Coronary artery (tissue), 2 donors: ENCODE data around the gene ITGAV.
A peak's percentile ranks its signal among the peaks of the same experiment; 100 is the strongest.

Experiments
- DNase-seq: peaks from one replicate; pipeline ENCODE4 v3.0.0-alpha.2; 2017; ENCODE audit warnings: low spot score
- H3K27ac ChIP-seq, 2 donors: fragments of 200-600 bp; sonication (generic); one replicate each; pipeline ENCODE4 v1.5.1; 2016 to 2019
- H3K4me3 ChIP-seq: fragments of 200-600 bp; sonication (generic); 2 replicates; pipeline ENCODE4 v1.5.1; 2016; ENCODE audit warnings: mild to moderate bottlenecking, moderate library complexity
- TF ChIP-seq, protein P1 (sequence below): fragments of 200-600 bp; sonication (generic); IDR thresholded peaks from one replicate; pipeline ENCODE4 v1.5.1; 2019; ENCODE audit warnings: antibody characterized with exemption

The ITGAV gene

GRCh38 chr2:186636800-186637496 is 47.1 kb downstream of the ITGAV start:
- no peak overlapping the region for H3K4me3 ChIP-seq
- DNase-seq = no peak
- H3K27ac ChIP-seq = no peak overlapping the region
- TF ChIP-seq, protein P1, sequence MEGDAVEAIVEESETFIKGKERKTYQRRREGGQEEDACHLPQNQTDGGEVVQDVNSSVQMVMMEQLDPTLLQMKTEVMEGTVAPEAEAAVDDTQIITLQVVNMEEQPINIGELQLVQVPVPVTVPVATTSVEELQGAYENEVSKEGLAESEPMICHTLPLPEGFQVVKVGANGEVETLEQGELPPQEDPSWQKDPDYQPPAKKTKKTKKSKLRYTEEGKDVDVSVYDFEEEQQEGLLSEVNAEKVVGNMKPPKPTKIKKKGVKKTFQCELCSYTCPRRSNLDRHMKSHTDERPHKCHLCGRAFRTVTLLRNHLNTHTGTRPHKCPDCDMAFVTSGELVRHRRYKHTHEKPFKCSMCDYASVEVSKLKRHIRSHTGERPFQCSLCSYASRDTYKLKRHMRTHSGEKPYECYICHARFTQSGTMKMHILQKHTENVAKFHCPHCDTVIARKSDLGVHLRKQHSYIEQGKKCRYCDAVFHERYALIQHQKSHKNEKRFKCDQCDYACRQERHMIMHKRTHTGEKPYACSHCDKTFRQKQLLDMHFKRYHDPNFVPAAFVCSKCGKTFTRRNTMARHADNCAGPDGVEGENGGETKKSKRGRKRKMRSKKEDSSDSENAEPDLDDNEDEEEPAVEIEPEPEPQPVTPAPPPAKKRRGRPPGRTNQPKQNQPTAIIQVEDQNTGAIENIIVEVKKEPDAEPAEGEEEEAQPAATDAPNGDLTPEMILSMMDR = no peak

DNA sequence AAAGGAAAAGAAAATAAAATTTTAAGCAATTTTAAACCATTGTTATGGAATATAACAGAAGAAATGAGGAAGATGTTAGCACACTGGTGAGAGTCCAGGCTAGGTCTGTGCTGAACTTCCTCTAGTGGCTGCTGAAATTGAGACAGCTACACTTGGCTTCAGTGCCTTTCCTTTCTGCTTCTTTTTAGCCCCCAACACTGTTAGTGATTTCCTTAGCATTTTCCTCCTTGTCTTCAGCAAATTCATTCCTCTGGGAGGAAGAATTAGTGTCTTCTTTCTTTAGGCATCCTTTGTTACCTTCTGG is 47.6 kb downstream of the ITGAV start:
- H3K4me3 ChIP-seq = no peak overlapping the region
- no peak for DNase-seq
- no peak overlapping the region for H3K27ac ChIP-seq
- TF ChIP-seq, protein P1 = no peak

GRCh38 chr2:186639939-186640338 is 50.1 kb downstream of the ITGAV start:
- TF ChIP-seq, protein P1 = no peak
- Histone ChIP-seq H3K27ac (no peak overlapping the region), H3K4me3 (no peak overlapping the region)
- no peak for DNase-seq

DNA sequence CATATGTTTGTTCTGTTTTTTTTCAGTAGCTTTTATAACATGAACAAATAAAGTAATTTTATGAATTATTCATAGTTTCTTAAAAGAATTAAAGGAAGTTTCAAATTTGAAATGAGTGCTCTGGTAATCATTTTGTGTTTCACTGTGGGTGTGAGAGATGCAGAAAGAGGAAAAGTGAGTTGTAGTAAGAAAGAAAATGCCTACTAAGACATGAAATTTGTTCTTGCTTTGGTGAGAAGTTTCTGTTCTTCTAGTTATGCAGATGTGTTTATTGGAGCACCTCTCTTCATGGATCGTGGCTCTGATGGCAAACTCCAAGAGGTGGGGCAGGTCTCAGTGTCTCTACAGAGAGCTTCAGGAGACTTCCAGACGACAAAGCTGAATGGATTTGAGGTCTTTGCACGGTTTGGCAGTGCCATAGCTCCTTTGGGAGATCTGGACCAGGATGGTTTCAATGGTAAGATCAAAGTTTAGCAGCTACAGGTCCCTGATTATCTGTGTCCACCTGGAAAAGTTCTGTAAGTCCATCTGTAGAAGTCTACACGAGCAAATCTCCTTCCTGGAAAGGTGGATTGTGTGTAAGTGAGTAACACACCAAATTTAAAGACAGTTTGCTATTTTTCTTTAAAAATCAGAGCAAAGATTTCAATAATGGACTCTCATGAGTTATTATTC is 51.4 kb downstream of the ITGAV start:
- DNase-seq = no peak
- Histone ChIP-seq H3K4me3 (no peak overlapping the region), H3K27ac (no peak overlapping the region)
- TF ChIP-seq, protein P1 = no peak

DNA sequence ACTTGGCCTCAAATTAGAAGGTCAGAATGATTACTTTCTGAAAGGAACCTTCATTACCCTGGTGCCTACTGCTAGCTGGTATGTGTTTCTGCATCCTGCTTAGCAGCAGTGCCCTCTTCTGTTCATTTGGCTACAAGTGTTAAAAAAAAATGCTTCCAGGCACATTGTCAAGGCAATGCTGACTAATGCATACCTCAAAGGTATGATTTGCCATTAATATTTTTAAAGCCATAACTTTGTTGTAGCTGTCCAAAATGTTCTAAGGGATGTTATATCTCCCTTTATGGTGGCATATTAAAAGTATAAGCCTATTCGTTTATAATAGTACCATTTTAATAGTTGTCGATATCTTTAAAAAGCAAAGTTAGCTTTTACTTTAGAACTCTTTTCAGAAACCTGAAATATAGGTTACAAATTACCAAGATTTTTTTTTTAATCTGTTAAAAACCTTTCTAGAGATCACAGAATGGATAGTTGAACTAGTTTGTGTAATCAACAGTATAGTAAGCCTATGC is 52.0 kb downstream of the ITGAV start:
- Histone ChIP-seq H3K4me3 (no peak overlapping the region), H3K27ac (no peak overlapping the region)
- no peak for DNase-seq
- TF ChIP-seq, protein P1 = peak; percentile 70

DNA sequence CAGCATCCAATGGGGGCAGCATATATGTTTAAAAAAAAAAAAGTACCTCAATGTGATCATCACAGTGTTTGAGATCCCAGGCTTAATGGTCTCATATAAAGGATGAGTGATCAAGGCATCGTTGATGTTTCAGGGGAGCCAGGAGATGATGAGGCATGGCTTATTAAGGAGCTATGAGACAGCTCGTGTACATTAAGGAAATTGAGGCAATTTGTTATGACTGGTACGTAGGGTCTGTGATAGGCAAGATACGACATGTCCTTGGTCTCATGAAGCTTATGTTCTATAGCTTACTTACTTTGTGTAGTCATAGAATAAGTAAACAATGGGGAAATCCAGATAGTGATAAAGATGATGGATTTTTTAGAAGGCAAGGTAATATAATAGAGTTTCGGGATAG is 54.9 kb downstream of the ITGAV start:
- Histone ChIP-seq H3K27ac (no peak overlapping the region), H3K4me3 (no peak overlapping the region)
- TF ChIP-seq, protein P1 = no peak
- no peak for DNase-seq

GRCh38 chr2:186645999-186646398 is 56.1 kb downstream of the ITGAV start:
- Histone ChIP-seq H3K27ac (no peak overlapping the region), H3K4me3 (no peak overlapping the region)
- TF ChIP-seq, protein P1 = no peak
- no peak for DNase-seq
